Measurements from ENCODE around the gene GGNBP2.
A peak's percentile ranks its signal among the peaks of the same experiment; 100 is the strongest.

The GGNBP2 gene

DNA sequence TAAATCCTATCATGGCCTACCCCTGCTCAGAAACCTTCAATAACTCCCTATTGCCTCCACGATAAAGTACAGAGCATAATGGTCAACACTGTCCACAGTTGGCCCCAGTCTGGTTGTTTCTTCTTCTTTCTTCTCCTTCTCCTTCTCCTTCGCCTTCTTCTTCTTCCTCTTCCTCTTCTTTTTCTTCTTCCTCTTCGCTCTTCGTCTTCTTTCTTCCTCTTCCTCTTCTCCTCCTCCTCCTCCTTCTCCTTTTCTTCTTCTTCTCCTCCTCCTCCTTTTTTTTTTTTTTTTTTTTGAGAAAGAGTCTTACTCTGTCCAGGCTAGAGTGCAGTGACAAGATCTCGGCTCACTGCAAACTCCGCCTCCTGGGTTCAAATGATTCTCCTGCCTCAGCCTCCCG is 80.5 kb downstream of the GGNBP2 start:
- no peak overlapping the region for H3K4me3 ChIP-seq (replicated peaks; ENCODE audit: low read depth, low read length)
- no peak for DNase-seq (ENCODE audit: extremely low read depth, low read depth)
- TF ChIP-seq, protein P1, sequence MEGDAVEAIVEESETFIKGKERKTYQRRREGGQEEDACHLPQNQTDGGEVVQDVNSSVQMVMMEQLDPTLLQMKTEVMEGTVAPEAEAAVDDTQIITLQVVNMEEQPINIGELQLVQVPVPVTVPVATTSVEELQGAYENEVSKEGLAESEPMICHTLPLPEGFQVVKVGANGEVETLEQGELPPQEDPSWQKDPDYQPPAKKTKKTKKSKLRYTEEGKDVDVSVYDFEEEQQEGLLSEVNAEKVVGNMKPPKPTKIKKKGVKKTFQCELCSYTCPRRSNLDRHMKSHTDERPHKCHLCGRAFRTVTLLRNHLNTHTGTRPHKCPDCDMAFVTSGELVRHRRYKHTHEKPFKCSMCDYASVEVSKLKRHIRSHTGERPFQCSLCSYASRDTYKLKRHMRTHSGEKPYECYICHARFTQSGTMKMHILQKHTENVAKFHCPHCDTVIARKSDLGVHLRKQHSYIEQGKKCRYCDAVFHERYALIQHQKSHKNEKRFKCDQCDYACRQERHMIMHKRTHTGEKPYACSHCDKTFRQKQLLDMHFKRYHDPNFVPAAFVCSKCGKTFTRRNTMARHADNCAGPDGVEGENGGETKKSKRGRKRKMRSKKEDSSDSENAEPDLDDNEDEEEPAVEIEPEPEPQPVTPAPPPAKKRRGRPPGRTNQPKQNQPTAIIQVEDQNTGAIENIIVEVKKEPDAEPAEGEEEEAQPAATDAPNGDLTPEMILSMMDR (IDR thresholded peaks at IDR 0.05; ENCODE audit: low read depth, low read length, missing control alignments) = no peak

DNA sequence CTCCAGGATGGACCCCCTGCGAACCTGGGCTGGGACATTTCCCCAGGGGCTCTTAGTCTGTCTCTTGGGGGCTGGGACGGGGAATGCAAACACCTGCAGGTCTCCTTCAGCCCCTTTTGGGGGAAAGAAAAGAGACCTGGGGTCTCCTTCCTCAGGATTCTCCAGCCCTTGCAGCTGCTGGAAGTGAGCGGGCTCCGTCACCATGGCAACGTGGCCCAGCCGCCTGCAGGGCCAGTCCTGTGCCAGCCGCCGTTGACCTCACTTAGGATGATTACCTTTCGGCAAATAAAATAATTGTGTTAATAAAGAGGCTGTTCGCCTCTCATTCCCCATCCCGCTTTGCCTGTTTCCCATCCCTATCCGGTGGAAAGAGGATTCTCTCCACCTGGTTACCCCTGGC is 82.4 kb downstream of the GGNBP2 start:
- TF ChIP-seq, protein P1 (IDR thresholded peaks at IDR 0.05; ENCODE audit: low read depth, low read length, missing control alignments) = no peak
- no peak overlapping the region for H3K4me3 ChIP-seq (replicated peaks; ENCODE audit: low read depth, low read length)
- DNase-seq (ENCODE audit: extremely low read depth, low read depth) = no peak

DNA sequence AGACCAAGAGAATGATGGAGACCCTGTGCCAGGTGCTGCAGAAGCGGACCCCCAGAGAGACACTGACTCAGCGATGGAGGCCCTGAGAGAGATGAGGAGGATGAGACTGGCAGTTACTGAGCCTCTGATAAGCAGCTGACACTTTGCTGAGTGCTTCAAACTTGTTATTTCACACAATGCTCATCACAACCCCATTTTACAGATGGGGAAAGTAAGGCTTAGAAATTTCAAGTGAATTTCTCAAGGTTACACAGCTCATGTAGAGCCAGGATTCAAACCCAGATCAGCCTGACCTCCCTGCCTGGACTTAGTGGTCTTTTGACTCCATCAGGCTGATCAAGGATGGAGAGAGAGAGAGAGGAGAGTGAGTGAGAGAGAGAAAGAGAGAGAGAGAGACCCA is 83.9 kb downstream of the GGNBP2 start:
- DNase-seq (ENCODE audit: extremely low read depth, low read depth) = no peak
- H3K4me3 ChIP-seq (replicated peaks; ENCODE audit: low read depth, low read length) = no peak overlapping the region
- TF ChIP-seq, protein P1 (IDR thresholded peaks at IDR 0.05; ENCODE audit: low read depth, low read length, missing control alignments) = no peak

DNA sequence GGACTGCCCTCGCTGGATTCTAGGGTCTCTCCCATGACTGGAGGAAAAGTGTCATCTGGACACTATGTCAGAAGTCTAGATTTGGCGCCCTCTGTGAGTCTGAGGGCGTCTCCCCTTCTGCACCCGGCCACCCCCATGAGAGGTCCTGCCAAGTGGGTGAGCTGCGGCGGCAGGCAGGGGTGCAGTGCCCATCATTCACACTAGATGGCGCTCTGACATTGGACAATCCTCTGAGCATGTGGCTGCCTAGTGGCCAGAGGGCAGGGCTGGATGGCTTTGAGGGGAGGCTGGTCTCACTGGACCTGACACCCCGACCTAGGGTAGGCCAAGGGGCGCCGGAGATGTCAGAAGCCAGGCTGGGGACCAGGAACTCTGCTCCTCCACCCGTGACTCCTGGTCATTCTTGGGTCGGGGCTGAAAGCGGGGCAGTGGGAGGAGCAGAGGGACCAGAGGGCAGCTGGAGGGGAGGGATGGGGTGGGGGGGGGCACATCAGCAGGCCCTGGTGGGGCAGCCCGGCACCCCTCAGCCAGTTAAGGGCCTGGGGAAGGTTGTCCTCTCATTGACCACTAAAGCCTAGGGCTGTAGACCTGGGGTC is 84.6 kb downstream of the GGNBP2 start:
- H3K4me3 ChIP-seq (replicated peaks; ENCODE audit: low read depth, low read length) = no peak overlapping the region
- TF ChIP-seq, protein P1 (IDR thresholded peaks at IDR 0.05; ENCODE audit: low read depth, low read length, missing control alignments) = peak; percentile 92
- DNase-seq (ENCODE audit: extremely low read depth, low read depth) = peak; percentile 36

DNA sequence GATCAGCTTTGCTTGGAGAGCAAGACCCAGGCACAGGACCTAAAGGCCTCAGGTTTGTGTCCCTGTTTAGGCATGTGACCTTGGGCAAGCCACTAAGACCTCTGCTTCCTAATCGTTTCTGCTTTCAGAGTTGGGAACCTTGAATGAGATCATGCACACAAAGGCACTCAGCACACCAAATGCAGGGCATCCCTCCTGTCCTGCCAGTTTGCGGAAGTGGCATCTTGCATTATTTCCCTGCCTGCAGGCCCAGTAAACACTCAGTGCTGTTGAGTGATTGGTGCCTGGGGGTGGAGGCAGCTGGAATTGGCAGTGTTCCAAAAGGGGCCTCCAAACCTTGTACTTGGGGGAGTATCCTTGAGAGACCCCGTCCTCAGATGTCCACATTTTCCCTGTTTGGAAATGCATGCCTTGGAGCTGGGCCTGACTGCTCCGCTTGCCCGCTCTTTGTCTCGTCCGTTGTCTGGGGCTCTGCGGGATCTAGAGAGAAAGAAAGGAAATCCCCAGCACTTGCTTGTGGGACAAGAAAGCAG is 85.3 kb downstream of the GGNBP2 start:
- no peak overlapping the region for H3K4me3 ChIP-seq (replicated peaks; ENCODE audit: low read depth, low read length)
- DNase-seq (ENCODE audit: extremely low read depth, low read depth) = no peak
- TF ChIP-seq, protein P1 (IDR thresholded peaks at IDR 0.05; ENCODE audit: low read depth, low read length, missing control alignments) = no peak

DNA sequence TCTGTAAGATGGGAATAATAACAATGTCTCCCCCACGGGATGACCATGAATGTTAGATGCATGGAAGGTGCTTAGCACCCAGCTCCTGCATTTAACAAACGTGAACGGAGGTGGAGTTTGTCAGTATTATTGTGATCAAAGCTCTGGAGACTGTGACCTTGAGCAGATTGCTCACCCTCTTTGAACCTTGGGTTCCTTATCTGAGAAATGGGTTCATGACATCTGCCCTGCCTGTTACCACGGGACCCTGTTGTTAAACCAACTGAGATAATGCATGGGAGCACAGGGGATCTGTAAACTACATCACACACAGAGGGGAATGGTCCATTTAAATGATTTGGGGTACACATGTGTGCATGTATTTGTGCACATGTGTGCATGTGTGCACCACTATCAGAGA is 86.3 kb downstream of the GGNBP2 start:
- DNase-seq (ENCODE audit: extremely low read depth, low read depth) = no peak
- TF ChIP-seq, protein P1 (IDR thresholded peaks at IDR 0.05; ENCODE audit: low read depth, low read length, missing control alignments) = no peak
- no peak overlapping the region for H3K4me3 ChIP-seq (replicated peaks; ENCODE audit: low read depth, low read length)
